Panc1 (cell line): ENCODE results near the gene LRRC39. TPM values are rescaled to one million over a fixed set of nuclear protein-coding genes. Genes with fewer than 3 reads are reported as not detected.

Experiments
- ATAC-seq: fragments of 200-7000 bp; cut with Tn5 transposase; 2 replicates; pipeline ENCODE4 v1.9.1; 2020; ENCODE audit warnings: mild to moderate bottlenecking, moderate library complexity
- BruUV-seq: library from RNA; stranded (reverse); fragments of 400-500 nt; replicated peaks from 2 replicates; lab custom pipeline; 2021; lab: Mats Ljungman, UMichigan
- CTCF ChIA-PET: fragments of 300-600 bp; sonication (Branson Sonifier 250); formaldehyde crosslinking; loops from one replicate; lab custom pipeline; 2022; ENCODE audit warnings: antibody characterized with exemption; lab: Charles Lee
- POLR2A ChIA-PET: fragments of 300-600 bp; sonication (Branson Sonifier 250); formaldehyde crosslinking; loops from one replicate; lab custom pipeline; 2022; ENCODE audit warnings: antibody characterized with exemption; lab: Charles Lee
- DNase-seq: peaks from one replicate; pipeline ENCODE4 v3.0.0-alpha.2; 2010; ENCODE audit warnings: low read depth, low spot score
- H3K27ac ChIP-seq: 2 replicates; pipeline ENCODE4 v1.5.1; 2011; ENCODE audit warnings: mild to moderate bottlenecking, low read length, inconsistent platforms
- H3K27me3 ChIP-seq: fragments of 200-500 bp; sonication (Bioruptor generic); 2 replicates; pipeline ENCODE4 v1.6.0; 2014; ENCODE audit warnings: low read length, inconsistent platforms; ENCODE audit not compliant: control insufficient read depth, insufficient read depth
- H3K36me3 ChIP-seq: fragments of 200-500 bp; sonication (Bioruptor generic); 2 replicates; pipeline ENCODE4 v1.5.1; 2014; ENCODE audit warnings: inconsistent platforms, mild to moderate bottlenecking, low read length, moderate library complexity; ENCODE audit not compliant: control insufficient read depth, insufficient read depth
- H3K4me1 ChIP-seq: 2 replicates; pipeline ENCODE4 v1.5.1; 2011; ENCODE audit warnings: inconsistent platforms, mild to moderate bottlenecking, low read length, moderate library complexity; ENCODE audit not compliant: control insufficient read depth, insufficient read depth
- H3K4me3 ChIP-seq, 2 experiments: 2 replicates each; pipeline ENCODE4 v1.5.1; 2011 to 2012; ENCODE audit warnings: low read depth in 2 of 2, low read length in 2 of 2, mild to moderate bottlenecking in 2 of 2, inconsistent platforms in 1 of 2, moderate library complexity in 1 of 2
- H3K9me3 ChIP-seq: fragments of 200-500 bp; sonication (Bioruptor generic); 2 replicates; pipeline ENCODE4 v1.5.1; 2014; ENCODE audit warnings: low read depth, mild to moderate bottlenecking, inconsistent platforms, low read length, moderate library complexity; ENCODE audit not compliant: control insufficient read depth, insufficient read depth
- CTCF ChIP-seq: fragments of 450-650 bp; IDR thresholded peaks from 2 replicates; pipeline ENCODE4 v1.5.1; 2017; ENCODE audit warnings: mild to moderate bottlenecking
- POLR2AphosphoS5 ChIP-seq: IDR thresholded peaks from 2 replicates; pipeline ENCODE4 v1.6.1; 2012; ENCODE audit warnings: mild to moderate bottlenecking, low read depth, low read length, moderate library complexity
- REST ChIP-seq, 2 experiments: IDR thresholded peaks; 2 replicates each; pipeline ENCODE4 v1.6.1; 2011 to 2012; ENCODE audit warnings: low read depth in 2 of 2, control low read depth in 1 of 2, low read length in 1 of 2, mild to moderate bottlenecking in 1 of 2, moderate library complexity in 1 of 2; ENCODE audit not compliant: insufficient read depth in 1 of 2
- SIN3A ChIP-seq: IDR thresholded peaks from 2 replicates; pipeline ENCODE4 v1.6.1; 2012; ENCODE audit warnings: low read depth, mild to moderate bottlenecking, low read length, moderate library complexity, borderline replicate concordance; ENCODE audit not compliant: insufficient read depth
- TCF7L2 ChIP-seq: IDR thresholded peaks from 2 replicates; pipeline ENCODE4 v1.6.1; 2011; ENCODE audit warnings: mild to moderate bottlenecking, low read depth, low read length, inconsistent platforms
- in situ Hi-C: cut with HindIII; loops from 2 replicates; pipeline ENCODE4 v1.10.0; 2016; ENCODE audit warnings: low sequenced_read_pairs, low pct_unique_long_range_greater_than_20kb
- intact Hi-C: fragments of 100-400 bp; cut with micrococcal nuclease; formaldehyde crosslinking; loops from one replicate; pipeline ENCODE4 v1.10.0; 2022; ENCODE audit not compliant: unreplicated experiment
- total RNA-seq: library from RNA; stranded (reverse); gene quantifications from one replicate; pipeline ENCODE4 v1.2.1, GENCODE V29; 2021; ENCODE audit not compliant: unreplicated experiment

LRRC39 gene
- total RNA-seq, 1 experiment from 2014 or later: 0.26 TPM

DNA sequence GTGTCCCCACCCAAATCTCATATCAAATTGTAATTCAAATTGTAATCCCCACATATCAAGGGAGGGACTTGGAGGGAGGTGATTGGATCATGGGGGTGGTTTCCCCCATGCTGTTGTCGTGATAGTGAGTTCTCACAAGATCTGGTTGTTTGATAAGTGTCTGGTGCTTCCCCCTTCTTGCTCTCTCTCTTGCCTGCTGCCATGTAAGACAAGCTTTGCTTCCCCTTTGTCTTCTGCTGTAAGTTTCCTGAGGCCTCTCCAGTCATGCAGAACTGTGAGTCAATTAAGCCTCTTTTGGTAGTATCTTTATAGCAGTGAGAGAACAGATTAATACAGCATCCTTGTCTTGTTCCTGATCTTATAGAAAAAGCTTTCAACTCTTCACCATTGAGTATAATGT, 6.5 kb upstream of the LRRC39 start:
- Histone ChIP-seq H3K27ac (no peak overlapping the region), H3K4me3 (no peak overlapping the region), H3K27me3 (no peaks in the 10 kb centered on the region), H3K4me1 (no peaks in the 10 kb centered on the region), H3K9me3 (no peaks in the 10 kb centered on the region), H3K36me3 (no peaks in the 10 kb centered on the region)
- intact Hi-C loops: no loop called here
- no peak for DNase-seq
- in situ Hi-C loops: no loop called here
- ATAC-seq: no peak
- TF ChIP-seq CTCF: no peak
- TF ChIP-seq SIN3A: no peak
- no peak for TF ChIP-seq TCF7L2
- TF ChIP-seq POLR2AphosphoS5: no peak
- TF ChIP-seq REST (IDR thresholded peaks at IDR 0.05; ENCODE audit: insufficient read depth in 1 of 2, low read depth in 2 of 2, low read length in 1 of 2): no peak
- ChIA-PET POLR2A (no interaction called here), CTCF (no interaction called here)
- BruUV-seq: no TSS peak

- TF ChIP-seq TCF7L2 (no peak), CTCF (no peak)
- no peaks in the 10 kb centered on the region for H3K36me3 ChIP-seq
- ATAC-seq: no peak
- no peaks in the 10 kb centered on the region for H3K27me3 ChIP-seq
- H3K9me3 ChIP-seq: no peaks in the 10 kb centered on the region
- no peaks in the 10 kb centered on the region for H3K4me1 ChIP-seq
- ChIA-PET POLR2A (no interaction called here), CTCF (no interaction called here)
- no TSS peak for BruUV-seq
- no peak overlapping the region for H3K4me3 ChIP-seq
- intact Hi-C loops: no loop called here
- DNase-seq: no peak
- in situ Hi-C loops: no loop called here
- H3K27ac ChIP-seq: no peak overlapping the region
Observed at GRCh38 chr1:100183370-100183769, 5.3 kb upstream of the LRRC39 start.
